H1 (cell line): ENCODE measurements around the gene CCDC112. TPM values are rescaled to one million over a fixed set of nuclear protein-coding genes. Genes with fewer than 3 reads are reported as not detected.

Experiments
- CTCF ChIA-PET: fragments of 300-600 bp; sonication (Branson Sonifier 250); formaldehyde crosslinking; loops from one replicate; lab custom pipeline; 2021; ENCODE audit not compliant: partially characterized antibody; lab: Charles Lee
- POLR2A ChIA-PET: fragments of 300-600 bp; sonication (Branson Sonifier 250); formaldehyde crosslinking; loops from one replicate; lab custom pipeline; 2021; ENCODE audit warnings: inconsistent platforms; ENCODE audit not compliant: partially characterized antibody; lab: Charles Lee
- DNase-seq, 2 experiments: peaks; one replicate each; pipeline versions ENCODE4 v3.0.0 to v3.0.0-alpha.2; 2010 to 2022; ENCODE audit warnings: low spot score in 2 of 2, low read depth in 1 of 2, mixed read lengths in 1 of 2
- FAIRE-seq: peaks from 2 replicates; lab custom pipeline; 2011; peaks lifted over from hg19 to GRCh38; lab: Jason Lieb, UNC
- H2AFZ ChIP-seq: 2 replicates; pipeline ENCODE4 v1.8.1; 2012; ENCODE audit warnings: low read length, inconsistent platforms
- H2AK5ac ChIP-seq: 2 replicates; pipeline ENCODE4 v1.6.1; 2013; ENCODE audit warnings: low read depth, low read length
- H2BK120ac ChIP-seq: replicated peaks from 2 replicates; pipeline ENCODE3; 2013; ENCODE audit warnings: low read depth, low read length, inconsistent platforms
- H2BK12ac ChIP-seq: 2 replicates; pipeline ENCODE4 v1.6.1; 2013; ENCODE audit warnings: low read depth, low read length
- H2BK15ac ChIP-seq: 2 replicates; pipeline ENCODE4 v1.6.1; 2013; ENCODE audit warnings: low read length
- H2BK20ac ChIP-seq: 2 replicates; pipeline ENCODE4 v1.6.1; 2013; ENCODE audit warnings: low read length
- H2BK5ac ChIP-seq: 2 replicates; pipeline ENCODE4 v1.6.1; 2013; ENCODE audit warnings: low read depth, low read length
- H3K14ac ChIP-seq: 2 replicates; pipeline ENCODE4 v1.6.1; 2013; ENCODE audit warnings: inconsistent platforms; ENCODE audit not compliant: insufficient read length
- H3K18ac ChIP-seq: 2 replicates; pipeline ENCODE4 v1.6.1; 2013; ENCODE audit warnings: low read length; ENCODE audit errors: extremely low read depth
- H3K23ac ChIP-seq: 2 replicates; pipeline ENCODE4 v1.6.1; 2013; ENCODE audit warnings: inconsistent platforms; ENCODE audit not compliant: insufficient read length
- H3K23me2 ChIP-seq: 2 replicates; pipeline ENCODE4 v1.6.1; 2013; ENCODE audit warnings: low read depth, low read length
- H3K27ac ChIP-seq: 2 replicates; pipeline ENCODE4 v1.6.1; 2011; ENCODE audit warnings: low read depth, low read length, inconsistent platforms
- H3K27me3 ChIP-seq, 4 experiments: replicated peaks in 1 of 4; 1 replicate in 1 of 4; 2 replicates in 3 of 4; pipeline versions ENCODE4 v1.6.1 to v1.8.1; 2011 to 2013; ENCODE audit warnings: low read length in 3 of 4, mild to moderate bottlenecking in 3 of 4, inconsistent platforms in 2 of 4, mixed read lengths in 2 of 4, moderate library complexity in 1 of 4; ENCODE audit not compliant: control insufficient read depth in 3 of 4, insufficient read depth in 3 of 4; ENCODE audit errors: extremely low read depth in 1 of 4
- H3K36me3 ChIP-seq, 4 experiments: 2 replicates each; pipeline versions ENCODE4 v1.6.1 to v1.8.1; 2011 to 2013; ENCODE audit warnings: mild to moderate bottlenecking in 4 of 4, low read length in 3 of 4, moderate library complexity in 2 of 4, control low read depth in 1 of 4, inconsistent platforms in 1 of 4; ENCODE audit not compliant: insufficient read depth in 4 of 4, control insufficient read depth in 2 of 4
- H3K4ac ChIP-seq: replicated peaks from 2 replicates; pipeline ENCODE3; 2013; ENCODE audit warnings: low read length, low read depth, mixed read lengths, inconsistent platforms; ENCODE audit not compliant: insufficient read length
- H3K4me1 ChIP-seq, 4 experiments: replicated peaks in 1 of 4; 1 replicate in 1 of 4; 2 replicates in 3 of 4; pipeline versions ENCODE4 v1.6.1 to v1.8.1; 2011 to 2013; ENCODE audit warnings: low read length in 3 of 4, inconsistent platforms in 2 of 4, mixed read lengths in 1 of 4; ENCODE audit not compliant: insufficient read depth in 4 of 4, control insufficient read depth in 3 of 4
- H3K4me2 ChIP-seq, 2 experiments: 2 replicates each; pipeline versions ENCODE4 v1.6.1 to v1.8.1; 2011 to 2013; ENCODE audit warnings: low read depth in 2 of 2, low read length in 2 of 2, control low read depth in 1 of 2, inconsistent platforms in 1 of 2, mild to moderate bottlenecking in 1 of 2; ENCODE audit not compliant: insufficient read depth in 1 of 2
- H3K4me3 ChIP-seq, 4 experiments: fragments of 200-600, 300-600 bp in 1 of 4; sonication (generic), shearing (Covaris generic), sonication (Bioruptor Twin) in 1 of 4; 2 replicates each; pipeline versions ENCODE4 v1.5.1 to v1.8.1; 2011 to 2016; ENCODE audit warnings: low read length in 4 of 4, low read depth in 3 of 4, control low read depth in 2 of 4, inconsistent platforms in 2 of 4, mild to moderate bottlenecking in 2 of 4, mixed read lengths in 1 of 4, moderate library complexity in 1 of 4; ENCODE audit not compliant: insufficient read depth in 2 of 4; ENCODE audit errors: extremely low read depth in 1 of 4
- H3K56ac ChIP-seq: replicated peaks from 2 replicates; pipeline ENCODE3; 2013; ENCODE audit warnings: low read depth, mild to moderate bottlenecking, mixed read lengths, low read length, inconsistent platforms; ENCODE audit not compliant: insufficient read length
- H3K79me1 ChIP-seq: 2 replicates; pipeline ENCODE4 v1.6.1; 2013; ENCODE audit warnings: low read depth, low read length, control low read depth
- H3K79me2 ChIP-seq, 2 experiments: 2 replicates each; pipeline versions ENCODE4 v1.6.1 to v1.8.1; 2012 to 2013; ENCODE audit warnings: low read length in 2 of 2, mild to moderate bottlenecking in 2 of 2, inconsistent platforms in 1 of 2; ENCODE audit not compliant: insufficient read depth in 2 of 2, control insufficient read depth in 1 of 2
- H3K9ac ChIP-seq, 4 experiments: replicated peaks in 1 of 4; 1 replicate in 1 of 4; 2 replicates in 3 of 4; pipeline versions ENCODE4 v1.6.1 to v1.8.1; 2011 to 2013; ENCODE audit warnings: low read depth in 3 of 4, low read length in 3 of 4, control low read depth in 2 of 4, mild to moderate bottlenecking in 2 of 4, moderate library complexity in 2 of 4, inconsistent platforms in 1 of 4; ENCODE audit errors: extremely low read depth in 1 of 4
- H3K9me3 ChIP-seq, 2 experiments: 2 replicates each; pipeline versions ENCODE4 v1.6.1 to v1.8.1; 2012 to 2013; ENCODE audit warnings: mild to moderate bottlenecking in 2 of 2, moderate library complexity in 2 of 2, control low read depth in 1 of 2, inconsistent platforms in 1 of 2, low read depth in 1 of 2, low read length in 1 of 2, mixed read lengths in 1 of 2; ENCODE audit not compliant: insufficient read depth in 2 of 2
- H4K20me1 ChIP-seq, 2 experiments: replicated peaks in 1 of 2; 2 replicates each; pipeline versions ENCODE3 to v1.8.1; 2011 to 2013; ENCODE audit warnings: inconsistent platforms in 2 of 2, low read length in 2 of 2, mild to moderate bottlenecking in 1 of 2; ENCODE audit not compliant: insufficient read depth in 2 of 2, control insufficient read depth in 1 of 2
- H4K5ac ChIP-seq: 2 replicates; pipeline ENCODE4 v1.6.1; 2013; ENCODE audit warnings: low read length, low read depth, mixed read lengths, inconsistent platforms; ENCODE audit not compliant: insufficient read length
- H4K8ac ChIP-seq: 2 replicates; pipeline ENCODE4 v1.8.0; 2013; ENCODE audit warnings: mild to moderate bottlenecking, moderate library complexity, low read length, inconsistent platforms; ENCODE audit not compliant: insufficient read depth; ENCODE audit errors: extremely low read depth
- H4K91ac ChIP-seq: replicated peaks from 2 replicates; pipeline ENCODE3; 2013; ENCODE audit warnings: low read length, mixed read lengths, inconsistent platforms; ENCODE audit not compliant: insufficient read length
- BACH1 ChIP-seq: IDR thresholded peaks from 2 replicates; pipeline ENCODE4 v1.6.1; 2012; ENCODE audit warnings: low read length, improper control_type of control experiment
- BCL11A ChIP-seq, 2 experiments: IDR thresholded peaks; one replicate each; pipeline ENCODE4 v1.6.1; 2011; ENCODE audit warnings: low read depth in 2 of 2, low read length in 2 of 2, mild to moderate bottlenecking in 2 of 2
- CHD1 ChIP-seq: IDR thresholded peaks from 2 replicates; pipeline ENCODE4 v1.6.1; 2012; ENCODE audit warnings: low read depth, low read length, improper control_type of control experiment
- EZH2 ChIP-seq: fragments of 200-600 bp; sonication (generic); IDR thresholded peaks from 2 replicates; pipeline ENCODE4 v1.7.1; 2012; ENCODE audit warnings: low read depth, mild to moderate bottlenecking, moderate library complexity, low read length, inconsistent platforms; ENCODE audit not compliant: severe bottlenecking
- MAFK ChIP-seq: IDR thresholded peaks from 2 replicates; pipeline ENCODE4 v1.6.1; 2012; ENCODE audit warnings: low read depth, mild to moderate bottlenecking, improper control_type of control experiment, low read length
- MAX ChIP-seq: IDR thresholded peaks from 2 replicates; pipeline ENCODE4 v1.6.1; 2012; ENCODE audit warnings: inconsistent platforms
- NANOG ChIP-seq: IDR thresholded peaks from 2 replicates; pipeline ENCODE4 v1.6.1; 2011; ENCODE audit warnings: low read length, low read depth, mild to moderate bottlenecking, inconsistent platforms; ENCODE audit not compliant: insufficient read depth, poor library complexity, severe bottlenecking
- POU5F1 ChIP-seq: IDR thresholded peaks from 2 replicates; pipeline ENCODE4 v1.6.1; 2011; ENCODE audit warnings: low read depth, mild to moderate bottlenecking, low read length, moderate library complexity
- SIX5 ChIP-seq: IDR thresholded peaks from 2 replicates; pipeline ENCODE4 v1.6.1; 2011; ENCODE audit warnings: mild to moderate bottlenecking, low read depth, low read length
- SP1 ChIP-seq: IDR thresholded peaks from 2 replicates; pipeline ENCODE4 v1.6.1; 2011; ENCODE audit warnings: low read depth, low read length
- SP4 ChIP-seq: IDR thresholded peaks from 2 replicates; pipeline ENCODE4 v1.6.1; 2012; ENCODE audit warnings: low read length, inconsistent platforms
- TAF1 ChIP-seq: IDR thresholded peaks from 2 replicates; pipeline ENCODE4 v1.6.1; 2011; ENCODE audit warnings: mild to moderate bottlenecking, low read depth, low read length
- TBP ChIP-seq: IDR thresholded peaks from 2 replicates; pipeline ENCODE4 v1.6.1; 2011; ENCODE audit warnings: low read depth, low read length, improper control_type of control experiment
- YY1 ChIP-seq: IDR thresholded peaks from 2 replicates; pipeline ENCODE4 v1.6.1; 2011; ENCODE audit warnings: low read depth, mild to moderate bottlenecking, low read length
- ZNF274 ChIP-seq: IDR thresholded peaks from 2 replicates; pipeline ENCODE4 v1.7.0; 2012; ENCODE audit warnings: low read length, borderline replicate concordance; ENCODE audit errors: extremely low read depth
- WGBS, 2 experiments: shearing (Covaris generic) in 1 of 2; methylation state at CpG; one replicate each; pipeline versions ENCODE4 v1.1.6 to v1.1.7; 2013 to 2015; ENCODE audit warnings: low lambda C conversion rate in 2 of 2, mixed read lengths in 2 of 2, inconsistent platforms in 1 of 2, low coverage in 1 of 2, missing lambda C conversion rate in 1 of 2; ENCODE audit not compliant: insufficient replicate concordance in 2 of 2, insufficient coverage in 1 of 2, insufficient read length in 1 of 2; ENCODE audit errors: extremely low coverage in 1 of 2, missing lambda C conversion rate in 1 of 2; 5-methylcytosine and 5-hydroxymethylcytosine counted together
- polyA plus RNA-seq, 7 experiments: library from polyadenylated mRNA; depleted of rRNA in 3 of 7; stranded (reverse) in 5 of 7; unstranded in 2 of 7; fragments of >200 nt in 5 of 7; fragments of 200-250 nt in 2 of 7; gene quantifications; 1 replicate in 5 of 7; 2 replicates in 1 of 7; 4 replicates in 1 of 7; pipeline versions ENCODE4 v1.2.1 to v1.2.3, GENCODE V29; 2011 to 2013; ENCODE audit warnings: missing spikeins in 2 of 7, mixed read lengths in 2 of 7
- total RNA-seq: library from RNA; stranded (reverse); fragmentation: NEBNext Ultra II Directional; extraction: Animal tissue kit (Norgen Biotek cat#: 25700); gene quantifications from 2 replicates; pipeline ENCODE4 v1.2.1, GENCODE V29; 2021

CCDC112 gene
- total and polyA plus RNA-seq, 2 of the 8 experiments (the other 6 are each of a cell fraction or from before 2014, with no cell fraction given): 3.3 to 15.6 TPM

- H4K8ac ChIP-seq: no peak overlapping the region
- H2BK5ac ChIP-seq: no peak overlapping the region
- H3K79me1 ChIP-seq: no peaks in the 10 kb centered on the region
- ChIA-PET POLR2A (interaction anchor here (1.9 to 2.3 kb wide), 2 partner anchors 33 to 215 kb away, joined by 5 to 8 read pairs; partner anchors contain the start of genes CCDC112 and FEM1C), CTCF (interaction anchor here (0.9 to 1.2 kb wide), 2 partner anchors 20 to 234 kb away, joined by 3 read pairs; no protein-coding TSS in a partner anchor)
- H2AK5ac ChIP-seq: no peak overlapping the region
- H2BK12ac ChIP-seq: no peak overlapping the region
- H2BK120ac ChIP-seq: no peak overlapping the region
- H3K79me2 ChIP-seq: no peaks in the 10 kb centered on the region
- no peak overlapping the region for H3K4ac ChIP-seq
- H3K23me2 ChIP-seq: no peaks in the 10 kb centered on the region
- no peak overlapping the region for H3K4me3 ChIP-seq
- H2BK15ac ChIP-seq: no peak overlapping the region
- H3K36me3 ChIP-seq: no peaks in the 10 kb centered on the region
- no peak overlapping the region for H3K9ac ChIP-seq
- H3K14ac ChIP-seq: no peak overlapping the region
- 51% methylated on average over 8 of the region's 8 CpGs; no CpG with 5 or more reads in 1 of the 2 experiments for WGBS, 2 experiments
- peak overlapping the region; percentile 18 for H4K5ac ChIP-seq
- no peaks in the 10 kb centered on the region; a peak in 1 of 7 replicates for H3K27me3 ChIP-seq
- H2AFZ ChIP-seq: peak overlapping the region; percentile 19
- no peaks in the 10 kb centered on the region for H4K20me1 ChIP-seq
- no peak overlapping the region for H2BK20ac ChIP-seq
- H4K91ac ChIP-seq: no peak overlapping the region
- H3K4me1 ChIP-seq: peaks cover 0 to 9% (median 4%) of the 10 kb centered on the region in 4 experiments; a peak in 4 of 7 replicates
- H3K4me2 ChIP-seq: peak overlapping the region; percentile 7 to 74; a peak in 2 of 4 replicates
- no peak overlapping the region for H3K18ac ChIP-seq
- peak; percentile 99 for FAIRE-seq
- H3K56ac ChIP-seq: no peak overlapping the region
- no peaks in the 10 kb centered on the region for H3K9me3 ChIP-seq
- no peak overlapping the region for H3K23ac ChIP-seq
- peak in 1 of 2 experiments; percentile 17 for DNase-seq
- H3K27ac ChIP-seq: no peak overlapping the region; the same call in 1 of the 2 replicates
- no peak for TF ChIP-seq EZH2
- no peak for TF ChIP-seq ZNF274
- TF ChIP-seq SP1: peak; percentile 50; the same call in 1 of the 2 replicates
- no peak for TF ChIP-seq NANOG
- no peak for TF ChIP-seq BCL11A (IDR thresholded peaks at IDR 0.05; ENCODE audit: low read depth in 2 of 2, low read length in 2 of 2)
- 0 out of 2 replicates have a peak, but pooled peaks have one; percentile 38 for TF ChIP-seq TBP
- no peak for TF ChIP-seq SP4
- TF ChIP-seq SIX5: no peak
- TF ChIP-seq TAF1: 0 out of 2 replicates have a peak, but pooled peaks have one; percentile 29
- TF ChIP-seq MAFK: no peak
- TF ChIP-seq POU5F1: 0 out of 2 replicates have a peak, but pooled peaks have one; percentile 22
- no peak for TF ChIP-seq CHD1
- TF ChIP-seq BACH1: no peak
- peak; percentile 78 for TF ChIP-seq MAX
- peak; percentile 61; the same call in 1 of the 2 replicates for TF ChIP-seq YY1
These were observed 33.0 kb upstream of the CCDC112 start for GRCh38 chr5:115329475-115329874.
